ENCODE results near the gene BRD3OS. TPM values are rescaled to one million over a fixed set of nuclear protein-coding genes. Genes with fewer than 3 reads are reported as not detected.

Gene BRD3OS
- total RNA-seq, 3 donors from 2014 or later = 11.1 to 14.4 (median 11.4) TPM

- TF ChIP-seq POLR2A (IDR thresholded peaks at IDR 0.05) (no peak), POLR2AphosphoS5 (IDR thresholded peaks at IDR 0.05) (no peak)
- TF ChIP-seq, protein P1, sequence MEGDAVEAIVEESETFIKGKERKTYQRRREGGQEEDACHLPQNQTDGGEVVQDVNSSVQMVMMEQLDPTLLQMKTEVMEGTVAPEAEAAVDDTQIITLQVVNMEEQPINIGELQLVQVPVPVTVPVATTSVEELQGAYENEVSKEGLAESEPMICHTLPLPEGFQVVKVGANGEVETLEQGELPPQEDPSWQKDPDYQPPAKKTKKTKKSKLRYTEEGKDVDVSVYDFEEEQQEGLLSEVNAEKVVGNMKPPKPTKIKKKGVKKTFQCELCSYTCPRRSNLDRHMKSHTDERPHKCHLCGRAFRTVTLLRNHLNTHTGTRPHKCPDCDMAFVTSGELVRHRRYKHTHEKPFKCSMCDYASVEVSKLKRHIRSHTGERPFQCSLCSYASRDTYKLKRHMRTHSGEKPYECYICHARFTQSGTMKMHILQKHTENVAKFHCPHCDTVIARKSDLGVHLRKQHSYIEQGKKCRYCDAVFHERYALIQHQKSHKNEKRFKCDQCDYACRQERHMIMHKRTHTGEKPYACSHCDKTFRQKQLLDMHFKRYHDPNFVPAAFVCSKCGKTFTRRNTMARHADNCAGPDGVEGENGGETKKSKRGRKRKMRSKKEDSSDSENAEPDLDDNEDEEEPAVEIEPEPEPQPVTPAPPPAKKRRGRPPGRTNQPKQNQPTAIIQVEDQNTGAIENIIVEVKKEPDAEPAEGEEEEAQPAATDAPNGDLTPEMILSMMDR (IDR thresholded peaks at IDR 0.05) = no peak
- H3K4me1 ChIP-seq = peaks cover 14 to 27% of the 10 kb centered on the region in 2 donors
- no peak overlapping the region for H3K27ac ChIP-seq
- peak overlapping the region in 1 of 3 donors; percentile 40 for H3K4me3 ChIP-seq
- no peak for DNase-seq (ENCODE audit: low spot score in 2 of 2)
- H3K36me3 ChIP-seq = no peaks in the 10 kb centered on the region
- H3K9me3 ChIP-seq = no peaks in the 10 kb centered on the region
- intact Hi-C loops (cut with DNase I; ENCODE audit: low total_unique reads) = no loop called here
- H3K27me3 ChIP-seq = no peaks in the 10 kb centered on the region
Measured at GRCh38 chr9:134063088-134063570, 37.8 kb downstream of the BRD3OS start.

GRCh38 chr9:134063571-134064450 is 38.5 kb downstream of the BRD3OS start:
- Histone ChIP-seq H3K27me3 (no peaks in the 10 kb centered on the region), H3K9me3 (no peaks in the 10 kb centered on the region), H3K27ac (no peak overlapping the region), H3K4me1 (peaks cover 14 to 27% of the 10 kb centered on the region in 2 donors), H3K4me3 (peak overlapping the region in 1 of 3 donors; percentile 40), H3K36me3 (no peaks in the 10 kb centered on the region)
- intact Hi-C loops (cut with DNase I; ENCODE audit: low total_unique reads) = no loop called here
- TF ChIP-seq POLR2AphosphoS5 (IDR thresholded peaks at IDR 0.05) (no peak), POLR2A (IDR thresholded peaks at IDR 0.05) (no peak)
- TF ChIP-seq, protein P1 (IDR thresholded peaks at IDR 0.05) = no peak
- no peak for DNase-seq (ENCODE audit: low spot score in 2 of 2)

GRCh38 chr9:134064711-134065110 is 39.4 kb downstream of the BRD3OS start:
- H3K27me3 ChIP-seq = no peaks in the 10 kb centered on the region
- no peaks in the 10 kb centered on the region for H3K9me3 ChIP-seq
- no peaks in the 10 kb centered on the region for H3K36me3 ChIP-seq
- peak in 1 of 2 donors; percentile 49 for DNase-seq (ENCODE audit: low spot score in 2 of 2)
- TF ChIP-seq POLR2A (IDR thresholded peaks at IDR 0.05) (no peak), POLR2AphosphoS5 (IDR thresholded peaks at IDR 0.05) (no peak)
- TF ChIP-seq, protein P1 (IDR thresholded peaks at IDR 0.05) = no peak
- no peak overlapping the region for H3K4me3 ChIP-seq
- peaks cover 14 to 27% of the 10 kb centered on the region in 2 donors for H3K4me1 ChIP-seq
- intact Hi-C loops (cut with DNase I; ENCODE audit: low total_unique reads) = no loop called here
- H3K27ac ChIP-seq = no peak overlapping the region

- peak in 1 of 2 donors; percentile 52 for DNase-seq (ENCODE audit: low spot score in 2 of 2)
- TF ChIP-seq POLR2AphosphoS5 (IDR thresholded peaks at IDR 0.05) (no peak), POLR2A (IDR thresholded peaks at IDR 0.05) (no peak)
- TF ChIP-seq, protein P1 (IDR thresholded peaks at IDR 0.05) = no peak
- H3K27ac ChIP-seq = peak overlapping the region; percentile 63 to 68
- peaks cover 14 to 27% of the 10 kb centered on the region in 2 donors for H3K4me1 ChIP-seq
- H3K27me3 ChIP-seq = no peaks in the 10 kb centered on the region
- peak overlapping the region; percentile 77 to 99 (median 86) for H3K4me3 ChIP-seq
- no peaks in the 10 kb centered on the region for H3K9me3 ChIP-seq
- intact Hi-C loops (cut with DNase I; ENCODE audit: low total_unique reads) = loop anchor here (2.0 kb wide), 1 partner anchor 63 kb away; no protein-coding TSS in a partner anchor
- H3K36me3 ChIP-seq = no peaks in the 10 kb centered on the region
Measured at GRCh38 chr9:134065612-134066419, 40.5 kb downstream of the BRD3OS start.

Measured in breast epithelium (tissue), 4 donors.